Aorta (tissue), 5 donors: ENCODE results near the gene RPTOR. TPM values are rescaled to one million over a fixed set of nuclear protein-coding genes. Genes with fewer than 3 reads are reported as not detected.

Source experiments
- ATAC-seq: fragments of 200-7000 bp; cut with Tn5 transposase; one replicate; pipeline ENCODE4 v1.9.1; 2022; ENCODE audit warnings: moderate library complexity; ENCODE audit not compliant: low FRiP score
- DNase-seq, 2 donors: peaks; one replicate each; pipeline ENCODE4 v3.0.0-alpha.2; 2020
- H3K27ac ChIP-seq, 2 donors: one replicate each; pipeline ENCODE4 v1.5.1; 2013; ENCODE audit warnings: low read length in 2 of 2, mild to moderate bottlenecking in 2 of 2, moderate library complexity in 2 of 2, control low read depth in 1 of 2, inconsistent platforms in 1 of 2, low read depth in 1 of 2
- H3K27me3 ChIP-seq, 2 donors: one replicate each; pipeline ENCODE4 v1.6.1; 2013; ENCODE audit warnings: control low read depth in 1 of 2, low read length in 1 of 2, mild to moderate bottlenecking in 1 of 2, moderate library complexity in 1 of 2; ENCODE audit not compliant: insufficient read depth in 2 of 2, control insufficient read depth in 1 of 2
- H3K36me3 ChIP-seq, 2 donors: one replicate each; pipeline ENCODE4 v1.6.1; 2013; ENCODE audit warnings: control low read depth in 1 of 2, low read length in 1 of 2, mild to moderate bottlenecking in 1 of 2; ENCODE audit not compliant: insufficient read depth in 2 of 2, control insufficient read depth in 1 of 2
- H3K4me1 ChIP-seq, 2 donors: one replicate each; pipeline ENCODE4 v1.6.1; 2013; ENCODE audit warnings: low read length in 2 of 2, control low read depth in 1 of 2, mild to moderate bottlenecking in 1 of 2, moderate library complexity in 1 of 2; ENCODE audit not compliant: insufficient read depth in 2 of 2, control insufficient read depth in 1 of 2
- H3K4me3 ChIP-seq, 2 donors: one replicate each; pipeline ENCODE4 v1.5.1; 2013; ENCODE audit warnings: low read length in 2 of 2, control low read depth in 1 of 2, mild to moderate bottlenecking in 1 of 2
- H3K9me3 ChIP-seq: one replicate; pipeline ENCODE4 v1.6.1; 2013; ENCODE audit warnings: mild to moderate bottlenecking, low read length; ENCODE audit not compliant: control insufficient read depth
- WGBS, 2 donors: extraction: QIAGEN DNeasy Blood & Tissue Kit; methylation state at CpG; one replicate each; pipeline ENCODE4 v1.1.7; 2013; 5-methylcytosine and 5-hydroxymethylcytosine counted together
- intact Hi-C, 2 donors: fragments of 100-400 bp; cut with DNase I; formaldehyde crosslinking; loops; one replicate each; pipeline versions ENCODE4 v1.14.2 to v1.15.0; 2022
- polyA plus RNA-seq, 2 donors: library from polyadenylated mRNA; stranded (reverse); fragments of 200-250 nt; gene quantifications; one replicate each; pipeline ENCODE4 v1.2.3, GENCODE V29; 2013
- total RNA-seq, 2 donors: library from RNA; stranded (reverse); fragmentation: NEBNext Ultra II Directional; extraction: Animal tissue kit (Norgen Biotek cat#: 25700); gene quantifications; one replicate each; pipeline ENCODE4 v1.2.1, GENCODE V29; 2021
- donor health status: healthy with polysubstance abuse.
- donor health status: Bipolar disorder and iron deficiency.
- donor health status: DM: no; HTN: no; CAD: no.
- donor health status: DM: no; HTN: no; CAD: no.
- donor health status: DM: yes; HTN: yes; CAD: no.

The RPTOR gene
- total and polyA plus RNA-seq, 4 donors, result 2.1 to 31.4 (median 18.6) TPM

GRCh38 chr17:80689129-80689619, 144.5 kb downstream of the RPTOR start:
- no peak overlapping the region for H3K4me3 ChIP-seq
- H3K9me3 ChIP-seq, result no peaks in the 10 kb centered on the region
- WGBS, 2 donors, result 88 to 92% methylated on average over 13 of the region's 13 CpGs
- H3K27ac ChIP-seq, result no peak overlapping the region
- intact Hi-C loops, result no loop called here
- no peaks in the 10 kb centered on the region for H3K27me3 ChIP-seq
- ATAC-seq, result no peak
- H3K36me3 ChIP-seq, result no peaks in the 10 kb centered on the region
- DNase-seq, result no peak
- H3K4me1 ChIP-seq, result no peaks in the 10 kb centered on the region

GRCh38 chr17:80691784-80692183, 147.1 kb downstream of the RPTOR start:
- ATAC-seq, result no peak
- 95 to 97% methylated on average over 10 of the region's 10 CpGs for WGBS, 2 donors
- H3K9me3 ChIP-seq, result no peaks in the 10 kb centered on the region
- no peak for DNase-seq
- H3K4me1 ChIP-seq, result no peaks in the 10 kb centered on the region
- H3K36me3 ChIP-seq, result no peaks in the 10 kb centered on the region
- no peaks in the 10 kb centered on the region for H3K27me3 ChIP-seq
- no peak overlapping the region for H3K27ac ChIP-seq
- intact Hi-C loops, result no loop called here
- H3K4me3 ChIP-seq, result no peak overlapping the region

DNA sequence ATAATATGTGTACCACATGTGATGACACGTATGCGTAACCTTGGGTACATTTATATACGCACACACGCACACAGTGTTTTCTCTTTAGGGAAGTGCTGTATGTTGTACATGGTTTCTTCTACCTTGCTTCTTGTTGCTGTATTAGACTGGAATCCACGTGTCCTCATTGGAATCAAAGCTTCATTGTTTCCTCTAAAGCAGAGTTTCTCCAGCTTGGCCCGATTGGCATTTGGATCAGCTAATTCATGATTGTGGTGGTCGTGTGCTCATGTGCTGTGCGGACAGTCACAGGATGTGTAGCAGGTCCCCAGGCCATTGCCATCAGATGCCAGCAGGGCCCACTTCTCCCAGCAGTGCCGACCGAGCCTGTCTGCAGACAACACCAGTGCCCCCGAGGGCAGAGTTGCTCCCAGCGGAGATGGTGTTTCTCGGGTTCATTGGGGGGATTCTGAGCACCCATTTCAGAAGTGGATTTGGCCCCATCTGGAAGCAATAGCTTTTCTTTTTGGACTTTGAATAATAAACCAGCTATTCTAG, 148.4 kb downstream of the RPTOR start:
- no peak for DNase-seq

DNA sequence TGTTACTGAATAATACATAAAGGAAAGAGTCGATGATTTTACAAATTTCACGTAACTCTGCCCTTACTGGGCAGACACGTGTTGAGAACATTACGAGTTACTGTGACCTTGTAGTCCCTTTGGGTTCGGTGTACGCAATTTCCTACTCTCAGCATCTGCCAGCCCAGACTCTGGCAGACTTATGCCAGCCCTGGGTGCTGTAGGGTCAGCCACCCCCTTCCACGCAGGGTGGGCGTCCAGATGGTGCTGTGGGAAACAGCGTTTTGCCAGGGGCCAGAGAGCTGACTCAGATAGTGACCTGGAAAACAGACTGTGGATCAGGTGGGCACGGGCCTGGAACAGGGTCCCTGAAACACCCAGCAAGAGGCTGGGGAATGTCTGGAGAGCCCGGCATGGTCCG, 148.9 kb downstream of the RPTOR start:
- 90% methylated on average over 12 of the region's 12 CpGs for WGBS, 2 donors
- Histone ChIP-seq H3K4me3 (no peak overlapping the region), H3K9me3 (no peaks in the 10 kb centered on the region), H3K4me1 (no peaks in the 10 kb centered on the region), H3K27me3 (no peaks in the 10 kb centered on the region), H3K27ac (no peak overlapping the region), H3K36me3 (no peaks in the 10 kb centered on the region)
- intact Hi-C loops, result no loop called here
- ATAC-seq (no peak), DNase-seq (no peak)

More for the DNA sequence above, 148.4 kb downstream of the RPTOR start:
- Histone ChIP-seq H3K9me3 (no peaks in the 10 kb centered on the region), H3K36me3 (no peaks in the 10 kb centered on the region), H3K4me1 (no peaks in the 10 kb centered on the region), H3K4me3 (no peak overlapping the region), H3K27ac (no peak overlapping the region), H3K27me3 (no peaks in the 10 kb centered on the region)
- no peak for ATAC-seq
- WGBS, 2 donors, result 83 to 89% methylated on average over 13 of the region's 13 CpGs
- intact Hi-C loops, result no loop called here

DNA sequence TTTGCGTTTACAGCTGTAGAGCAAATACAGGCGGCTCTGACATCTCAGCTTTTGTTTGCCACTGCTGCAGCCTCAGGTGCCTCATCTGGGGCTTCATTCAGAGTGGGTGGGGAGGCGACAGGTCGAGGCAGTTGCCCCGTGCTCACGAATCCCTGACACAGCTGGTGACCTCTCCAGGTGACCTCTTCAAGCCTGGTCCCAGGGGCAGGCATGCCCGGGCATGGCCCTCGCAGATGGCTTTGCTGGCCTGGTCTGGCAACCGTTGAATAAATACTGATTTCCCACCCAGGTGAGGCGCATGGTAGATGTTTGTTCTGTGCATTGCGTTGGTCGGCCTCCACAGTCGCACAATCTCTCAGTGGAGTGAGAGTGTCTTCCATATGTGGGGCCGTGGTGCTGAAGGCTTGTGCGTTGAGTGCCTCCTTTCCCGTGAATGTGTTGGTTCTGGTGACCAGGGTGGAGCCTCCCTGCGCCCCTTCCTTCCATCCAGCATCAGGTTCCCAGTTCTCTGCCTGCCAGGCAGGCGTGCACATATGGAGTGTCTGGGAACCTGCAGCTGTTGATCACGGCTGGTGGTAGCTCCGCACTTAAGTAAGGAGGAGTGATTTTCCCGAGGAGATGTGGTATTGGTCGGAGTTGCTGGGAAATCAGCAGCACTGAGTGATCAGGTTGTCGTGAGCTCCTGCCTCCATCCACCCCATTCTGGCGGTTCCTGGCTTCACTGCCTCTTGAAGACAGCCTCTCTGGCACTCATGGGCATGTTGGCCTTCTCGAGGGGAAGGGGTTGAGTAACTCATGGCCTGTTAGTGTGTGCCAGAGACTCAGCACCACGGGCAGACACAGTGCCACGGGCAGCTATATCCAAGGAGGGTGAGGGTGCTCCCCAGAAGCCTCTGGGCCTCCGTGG, 149.7 kb downstream of the RPTOR start:
- Histone ChIP-seq H3K9me3 (no peaks in the 10 kb centered on the region), H3K4me3 (no peak overlapping the region), H3K4me1 (no peaks in the 10 kb centered on the region), H3K27ac (no peak overlapping the region), H3K36me3 (no peaks in the 10 kb centered on the region), H3K27me3 (no peaks in the 10 kb centered on the region)
- intact Hi-C loops, result no loop called here
- ATAC-seq (no peak), DNase-seq (no peak)
- WGBS, 2 donors, result 86 to 87% methylated on average over 28 of the region's 28 CpGs

GRCh38 chr17:80694992-80695912, 150.6 kb downstream of the RPTOR start:
- WGBS, 2 donors, result 90% methylated on average over 28 of the region's 28 CpGs
- intact Hi-C loops, result no loop called here
- Histone ChIP-seq H3K9me3 (no peaks in the 10 kb centered on the region), H3K36me3 (no peaks in the 10 kb centered on the region), H3K4me1 (no peaks in the 10 kb centered on the region), H3K4me3 (no peak overlapping the region), H3K27ac (no peak overlapping the region), H3K27me3 (no peaks in the 10 kb centered on the region)
- no peak for ATAC-seq
- no peak for DNase-seq

DNA sequence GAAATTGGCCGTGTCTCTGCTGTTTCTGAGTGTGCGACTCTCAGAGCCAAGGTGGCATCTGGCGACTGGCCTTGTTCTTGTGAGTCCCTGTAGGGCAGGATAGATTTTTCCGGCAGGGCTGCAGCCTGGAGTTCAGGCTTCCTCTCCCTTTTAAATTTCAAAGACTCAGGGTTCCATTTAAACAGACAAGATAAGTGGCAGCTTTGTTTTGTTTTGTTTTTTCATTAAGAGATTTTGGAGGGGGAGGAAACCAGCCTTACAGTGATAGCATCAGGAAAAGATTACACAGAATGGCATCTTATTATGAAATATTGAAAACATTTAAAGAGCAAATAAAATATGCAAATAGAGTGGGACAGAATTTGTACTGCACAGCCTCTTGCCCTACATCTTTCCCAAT, 151.3 kb downstream of the RPTOR start:
- Histone ChIP-seq H3K9me3 (no peaks in the 10 kb centered on the region), H3K27me3 (no peaks in the 10 kb centered on the region), H3K27ac (no peak overlapping the region), H3K36me3 (no peaks in the 10 kb centered on the region), H3K4me1 (no peaks in the 10 kb centered on the region), H3K4me3 (no peak overlapping the region)
- 53 to 64% methylated on average over 4 of the region's 4 CpGs for WGBS, 2 donors
- intact Hi-C loops, result no loop called here
- ATAC-seq (no peak), DNase-seq (no peak)

- Histone ChIP-seq H3K36me3 (no peaks in the 10 kb centered on the region), H3K4me1 (no peaks in the 10 kb centered on the region), H3K27ac (no peak overlapping the region), H3K9me3 (no peaks in the 10 kb centered on the region), H3K27me3 (no peaks in the 10 kb centered on the region), H3K4me3 (no peak overlapping the region)
- intact Hi-C loops, result no loop called here
- ATAC-seq (no peak), DNase-seq (no peak)
- 84 to 91% methylated on average over 14 of the region's 14 CpGs for WGBS, 2 donors
Observed at GRCh38 chr17:80696456-80696855, 151.8 kb downstream of the RPTOR start.
